ENCODE measurements around the gene CDK12. TPM values are rescaled to one million over a fixed set of nuclear protein-coding genes. Genes with fewer than 3 reads are reported as not detected.
"Not testable (repeated sequence)": the region's sequence is repeated elsewhere in the genome, so short reads cannot be mapped to it uniquely, and the experiment has no call there.

CDK12 gene
- total and polyA plus RNA-seq, 7 donors: 5.4 to 46.0 (median 24.3) TPM

DNA sequence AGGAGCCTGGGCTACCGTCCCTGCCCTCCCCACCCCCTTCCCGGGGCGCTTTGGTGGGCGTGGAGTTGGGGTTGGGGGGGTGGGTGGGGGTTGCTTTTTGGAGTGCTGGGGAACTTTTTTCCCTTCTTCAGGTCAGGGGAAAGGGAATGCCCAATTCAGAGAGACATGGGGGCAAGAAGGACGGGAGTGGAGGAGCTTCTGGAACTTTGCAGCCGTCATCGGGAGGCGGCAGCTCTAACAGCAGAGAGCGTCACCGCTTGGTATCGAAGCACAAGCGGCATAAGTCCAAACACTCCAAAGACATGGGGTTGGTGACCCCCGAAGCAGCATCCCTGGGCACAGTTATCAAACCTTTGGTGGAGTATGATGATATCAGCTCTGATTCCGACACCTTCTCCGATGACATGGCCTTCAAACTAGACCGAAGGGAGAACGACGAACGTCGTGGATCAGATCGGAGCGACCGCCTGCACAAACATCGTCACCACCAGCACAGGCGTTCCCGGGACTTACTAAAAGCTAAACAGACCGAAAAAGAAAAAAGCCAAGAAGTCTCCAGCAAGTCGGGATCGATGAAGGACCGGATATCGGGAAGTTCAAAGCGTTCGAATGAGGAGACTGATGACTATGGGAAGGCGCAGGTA is 762 bp downstream of the CDK12 start:
- peak overlapping the region; percentile 67 to 92 (median 80) for H3K4me3 ChIP-seq
- TF ChIP-seq POLR2AphosphoS5 (IDR thresholded peaks at IDR 0.05) (no peak), POLR2A (IDR thresholded peaks at IDR 0.05) (no peak), EP300 (IDR thresholded peaks at IDR 0.05) (no peak)
- H3K4me1 ChIP-seq: peaks cover 0 to 39% (median 33%) of the 10 kb centered on the region in 4 donors
- no peaks in the 10 kb centered on the region for H3K9me3 ChIP-seq
- H3K36me3 ChIP-seq: peaks cover 0 to under 1% (median 0%) of the 10 kb centered on the region in 4 donors
- DNase-seq: no peak
- WGBS, 2 donors: 0% methylated on average over 34 of the region's 34 CpGs
- intact Hi-C loops (cut with DNase I): loop anchor here (1.0 to 2.0 kb wide), 2 partner anchors 11 to 61 kb away; partner anchors contain the start of genes FBXL20 and MED1
- no peaks in the 10 kb centered on the region for H3K27me3 ChIP-seq
- peak overlapping the region; percentile 92 to 99 (median 96) for H3K27ac ChIP-seq

DNA sequence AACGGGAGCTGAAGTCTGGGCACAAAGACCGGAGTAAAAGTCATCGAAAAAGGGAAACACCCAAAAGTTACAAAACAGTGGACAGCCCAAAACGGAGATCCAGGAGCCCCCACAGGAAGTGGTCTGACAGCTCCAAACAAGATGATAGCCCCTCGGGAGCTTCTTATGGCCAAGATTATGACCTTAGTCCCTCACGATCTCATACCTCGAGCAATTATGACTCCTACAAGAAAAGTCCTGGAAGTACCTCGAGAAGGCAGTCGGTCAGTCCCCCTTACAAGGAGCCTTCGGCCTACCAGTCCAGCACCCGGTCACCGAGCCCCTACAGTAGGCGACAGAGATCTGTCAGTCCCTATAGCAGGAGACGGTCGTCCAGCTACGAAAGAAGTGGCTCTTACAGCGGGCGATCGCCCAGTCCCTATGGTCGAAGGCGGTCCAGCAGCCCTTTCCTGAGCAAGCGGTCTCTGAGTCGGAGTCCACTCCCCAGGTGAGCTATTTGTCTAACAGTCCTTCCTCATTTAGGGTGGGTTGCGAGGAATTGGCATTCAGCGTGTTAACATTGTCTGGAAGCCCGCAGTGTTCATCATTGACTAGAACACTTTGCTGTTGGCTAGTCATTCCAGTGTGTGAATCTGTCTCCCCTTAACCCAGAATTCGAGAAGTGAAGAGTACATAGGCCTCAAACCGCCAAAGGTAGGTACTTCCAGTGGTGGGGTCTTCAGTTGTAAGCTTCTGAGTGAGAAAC is 1.5 kb downstream of the CDK12 start:
- TF ChIP-seq POLR2AphosphoS5 (IDR thresholded peaks at IDR 0.05): no peak
- H3K4me1 ChIP-seq: peaks cover 0 to 39% (median 33%) of the 10 kb centered on the region in 4 donors
- DNase-seq: peak; percentile 66
- 1 to 2% methylated on average over 28 of the region's 28 CpGs for WGBS, 2 donors
- peak overlapping the region; percentile 92 to 99 (median 96) for H3K27ac ChIP-seq
- H3K4me3 ChIP-seq: peak overlapping the region; percentile 67 to 92 (median 80)
- peaks cover 0 to 8% (median 0%) of the 10 kb centered on the region in 4 donors for H3K36me3 ChIP-seq
- intact Hi-C loops (cut with DNase I): no loop called here
- no peaks in the 10 kb centered on the region for H3K9me3 ChIP-seq
- H3K27me3 ChIP-seq: no peaks in the 10 kb centered on the region

DNA sequence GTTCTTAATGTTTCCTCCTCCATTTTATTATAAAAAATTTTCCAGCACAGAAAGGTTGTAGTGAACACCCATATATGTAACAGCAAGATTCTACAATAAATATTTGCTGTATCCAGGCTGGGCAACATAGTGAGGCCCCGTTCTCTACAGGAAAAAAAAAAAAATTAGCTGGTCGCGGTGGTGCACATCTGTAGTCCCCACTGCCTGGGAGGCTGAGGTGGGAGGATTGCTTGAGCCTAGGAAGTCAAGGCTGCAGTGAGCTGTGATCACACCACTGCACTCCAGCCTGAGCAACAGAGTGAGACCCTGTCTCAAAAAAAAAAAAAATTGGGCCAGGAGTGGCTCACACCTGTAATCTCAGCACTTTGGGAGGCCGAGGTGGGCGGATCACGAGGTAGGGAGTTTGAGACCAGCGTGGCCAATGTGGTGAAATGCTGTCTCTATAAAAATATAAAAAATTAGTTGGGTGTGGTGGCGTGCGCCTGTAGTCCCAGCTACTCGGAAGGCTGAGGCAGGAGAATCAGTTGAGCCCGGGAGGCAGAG is 3.4 kb downstream of the CDK12 start:
- peak; percentile 26 for DNase-seq
- H3K27ac ChIP-seq; intact Hi-C loops (cut with DNase I); H3K9me3 ChIP-seq; H3K27me3 ChIP-seq: not testable (repeated sequence)
- WGBS, 2 donors: 76 to 81% methylated on average over 11 of the region's 11 CpGs
- H3K36me3 ChIP-seq: peaks cover 0 to 11% (median 0%) of the 10 kb centered on the region in 4 donors
- H3K4me3 ChIP-seq: peak overlapping the region in 3 of 4 donors; percentile 12 to 92 (median 79)
- peaks cover 0 to 39% (median 33%) of the 10 kb centered on the region in 4 donors for H3K4me1 ChIP-seq

- intact Hi-C loops (cut with DNase I); H3K4me3 ChIP-seq; H3K9me3 ChIP-seq; H3K27ac ChIP-seq; H3K27me3 ChIP-seq: not testable (repeated sequence)
- Histone ChIP-seq H3K4me1 (peaks cover 0 to 30% (median 23%) of the 10 kb centered on the region in 4 donors), H3K36me3 (peaks cover 14 to 45% (median 17%) of the 10 kb centered on the region in 4 donors)
- peak; percentile 37 for DNase-seq
- WGBS, 2 donors: 96 to 98% methylated on average over 11 of the region's 11 CpGs
Measured at GRCh38 chr17:39468610-39469009, 7.3 kb downstream of the CDK12 start.

- no peaks in the 10 kb centered on the region for H3K27me3 ChIP-seq
- WGBS, 2 donors: 86 to 93% methylated on average over 7 of the region's 7 CpGs
- TF ChIP-seq POLR2A (IDR thresholded peaks at IDR 0.05): no peak
- TF ChIP-seq POLR2AphosphoS5 (IDR thresholded peaks at IDR 0.05): no peak
- TF ChIP-seq EP300 (IDR thresholded peaks at IDR 0.05): no peak
- no peak for TF ChIP-seq CTCF (IDR thresholded peaks at IDR 0.05)
- no peaks in the 10 kb centered on the region for H3K4me1 ChIP-seq
- H3K4me3 ChIP-seq: no peak overlapping the region
- peak; percentile 28 for DNase-seq
- H3K9me3 ChIP-seq: no peaks in the 10 kb centered on the region
- no peak overlapping the region for H3K27ac ChIP-seq
- H3K36me3 ChIP-seq: peaks cover 14 to 71% (median 17%) of the 10 kb centered on the region in 4 donors
- intact Hi-C loops (cut with DNase I): no loop called here
Measured at GRCh38 chr17:39473310-39473709, 12.0 kb downstream of the CDK12 start.

DNA sequence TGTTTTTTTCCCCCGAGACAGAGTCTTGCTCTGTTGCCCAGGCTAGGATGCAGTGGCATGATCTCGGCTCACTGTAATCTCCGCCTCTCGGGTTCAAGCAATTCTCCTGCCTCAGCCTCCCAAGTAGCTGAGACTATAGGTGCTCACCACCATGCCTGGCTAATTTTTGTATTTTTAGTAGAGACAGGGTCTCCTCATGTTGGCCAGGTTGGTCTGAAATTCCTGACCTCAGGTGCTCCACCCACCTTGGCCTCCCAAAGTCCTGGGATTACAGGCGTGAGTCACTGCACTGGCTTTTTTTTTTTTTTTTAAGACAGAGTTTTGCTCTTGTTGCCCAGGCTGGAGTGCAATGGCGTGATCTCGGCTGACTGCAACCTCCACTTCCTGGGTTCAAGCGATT is 18.3 kb downstream of the CDK12 start:
- intact Hi-C loops (cut with DNase I); H3K27me3 ChIP-seq; H3K9me3 ChIP-seq; H3K4me1 ChIP-seq; H3K4me3 ChIP-seq; H3K27ac ChIP-seq: not testable (repeated sequence)
- peaks cover 0 to 50% (median 3%) of the 10 kb centered on the region in 4 donors for H3K36me3 ChIP-seq
- WGBS, 2 donors: 90 to 95% methylated on average over 8 of the region's 8 CpGs
- DNase-seq: peak; percentile 27

DNA sequence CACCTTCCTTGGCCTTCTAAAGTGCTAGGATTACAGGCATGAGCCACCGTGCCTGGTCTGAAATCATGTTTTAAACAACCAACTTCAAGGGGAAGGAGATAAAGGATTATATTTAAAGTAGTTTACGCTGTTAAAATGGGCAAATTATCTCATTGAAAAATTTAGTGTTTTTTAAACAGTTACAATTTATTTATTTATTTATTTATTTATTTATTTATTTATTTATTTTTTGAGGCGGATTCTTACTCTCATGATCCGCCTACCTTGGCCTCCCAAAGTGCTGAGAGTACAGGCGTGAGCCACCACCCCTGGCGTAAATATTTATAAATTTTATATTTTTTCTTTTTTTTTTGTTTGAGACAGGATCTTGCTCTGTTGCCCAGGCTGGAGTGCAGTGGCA is 22.2 kb downstream of the CDK12 start:
- WGBS, 2 donors: 97 to 98% methylated on average over 6 of the region's 6 CpGs
- DNase-seq: peak; percentile 34

More for the DNA sequence above, 22.2 kb downstream of the CDK12 start:
- no peak for TF ChIP-seq EP300 (IDR thresholded peaks at IDR 0.05)
- TF ChIP-seq POLR2AphosphoS5 (IDR thresholded peaks at IDR 0.05): no peak
- TF ChIP-seq CTCF (IDR thresholded peaks at IDR 0.05): no peak
- TF ChIP-seq POLR2A (IDR thresholded peaks at IDR 0.05): no peak
- Histone ChIP-seq H3K9me3 (no peaks in the 10 kb centered on the region), H3K4me3 (no peak overlapping the region), H3K4me1 (no peaks in the 10 kb centered on the region), H3K27me3 (no peaks in the 10 kb centered on the region), H3K36me3 (peaks cover 0 to 28% (median 3%) of the 10 kb centered on the region in 4 donors), H3K27ac (no peak overlapping the region)
- intact Hi-C loops (cut with DNase I): no loop called here
